Ectodermal cell (in vitro differentiated cells): ENCODE results near the gene TESPA1.
"Not testable (repeated sequence)": the region's sequence is repeated elsewhere in the genome, so short reads cannot be mapped to it uniquely, and the experiment has no call there.

Experiments
- H3K27ac ChIP-seq: 2 replicates; pipeline ENCODE4 v1.7.0; 2013; ENCODE audit warnings: mild to moderate bottlenecking, low read depth, low read length; ENCODE audit not compliant: insufficient read depth, poor library complexity, severe bottlenecking
- H3K27me3 ChIP-seq: 2 replicates; pipeline ENCODE4 v1.7.0; 2013; ENCODE audit warnings: mild to moderate bottlenecking, low read length; ENCODE audit not compliant: insufficient read depth, control insufficient read depth, poor library complexity, severe bottlenecking
- H3K36me3 ChIP-seq: one replicate; pipeline ENCODE4 v1.7.0; 2013; ENCODE audit warnings: low read length; ENCODE audit not compliant: control insufficient read depth, insufficient read depth
- H3K4me1 ChIP-seq: one replicate; pipeline ENCODE4 v1.7.0; 2013; ENCODE audit warnings: low read length; ENCODE audit not compliant: control insufficient read depth, insufficient read depth
- H3K4me3 ChIP-seq: 2 replicates; pipeline ENCODE4 v1.7.0; 2013; ENCODE audit warnings: low read depth, low read length, control low read depth; ENCODE audit not compliant: insufficient read depth
- H3K9me3 ChIP-seq: 2 replicates; pipeline ENCODE4 v1.7.0; 2013; ENCODE audit warnings: mild to moderate bottlenecking, low read length, moderate library complexity; ENCODE audit not compliant: control insufficient read depth
- WGBS, 2 experiments: methylation state at CpG; one replicate each; pipeline ENCODE4 v1.1.7; 2013; ENCODE audit warnings: missing lambda C conversion rate in 2 of 2; 5-methylcytosine and 5-hydroxymethylcytosine counted together

Gene TESPA1

GRCh38 chr12:54986773-54987172, 2.2 kb upstream of the TESPA1 start:
- H3K27me3 ChIP-seq, H3K9me3 ChIP-seq, H3K36me3 ChIP-seq, H3K27ac ChIP-seq, H3K4me3 ChIP-seq, H3K4me1 ChIP-seq: not testable (repeated sequence)
- WGBS, 2 experiments: 89 to 93% methylated on average over 2 to 3 of the region's 3 CpGs

GRCh38 chr12:54983536-54984101, 943 bp downstream of the TESPA1 start:
- Histone ChIP-seq H3K4me3 (no peak overlapping the region), H3K36me3 (no peaks in the 10 kb centered on the region), H3K4me1 (no peaks in the 10 kb centered on the region), H3K27ac (no peak overlapping the region), H3K27me3 (no peaks in the 10 kb centered on the region), H3K9me3 (no peaks in the 10 kb centered on the region)
- 93 to 100% methylated on average over 2 of the region's 2 CpGs for WGBS, 2 experiments

DNA sequence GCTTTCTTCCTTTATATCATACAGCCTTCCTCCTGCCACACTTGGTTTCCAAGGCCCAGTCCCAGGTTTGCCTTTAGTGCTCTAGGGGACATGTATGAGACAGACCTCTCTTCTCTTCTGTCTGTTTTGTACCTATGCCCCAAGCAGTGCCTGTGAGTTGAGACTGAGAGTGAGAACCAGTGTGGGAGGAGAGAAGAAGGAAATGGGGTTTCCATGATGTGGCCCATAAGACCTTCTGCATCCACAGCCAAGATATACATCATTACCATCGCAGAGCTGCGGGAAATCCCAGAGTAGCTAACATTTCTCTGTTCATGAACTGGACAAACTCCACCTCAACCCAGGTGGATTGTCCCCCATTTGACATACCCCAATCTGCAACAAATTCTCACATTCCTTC, 2.8 kb downstream of the TESPA1 start:
- H3K9me3 ChIP-seq: no peaks in the 10 kb centered on the region
- H3K27ac ChIP-seq: no peak overlapping the region
- no peaks in the 10 kb centered on the region for H3K36me3 ChIP-seq
- 96 to 97% methylated on average over 2 of the region's 2 CpGs for WGBS, 2 experiments
- no peak overlapping the region for H3K4me3 ChIP-seq
- no peaks in the 10 kb centered on the region for H3K27me3 ChIP-seq
- H3K4me1 ChIP-seq: peaks cover 3% of the 10 kb centered on the region

DNA sequence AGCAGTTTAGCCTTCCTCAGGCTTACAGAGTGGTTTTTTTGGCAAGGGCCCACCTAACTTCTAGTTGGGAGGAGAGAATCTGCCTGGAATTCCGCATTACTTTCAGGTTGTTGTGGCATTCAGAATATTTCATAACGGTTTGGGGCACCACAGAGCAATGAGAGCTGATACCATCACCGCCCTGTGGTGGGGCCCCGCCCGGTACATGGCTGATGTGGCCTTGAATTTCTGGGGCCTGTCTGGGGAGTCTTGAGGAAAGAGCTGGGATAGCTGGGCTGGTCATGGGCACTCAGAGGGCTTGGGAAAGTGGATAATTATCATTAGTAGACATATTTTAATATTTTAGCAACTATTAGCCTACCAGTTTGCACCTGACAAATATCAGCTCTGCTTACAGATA, 4.2 kb downstream of the TESPA1 start:
- H3K4me3 ChIP-seq: no peak overlapping the region
- H3K4me1 ChIP-seq: peaks cover 3% of the 10 kb centered on the region
- no peaks in the 10 kb centered on the region for H3K27me3 ChIP-seq
- 95 to 96% methylated on average over 5 of the region's 5 CpGs for WGBS, 2 experiments
- no peaks in the 10 kb centered on the region for H3K36me3 ChIP-seq
- H3K27ac ChIP-seq: no peak overlapping the region
- H3K9me3 ChIP-seq: no peaks in the 10 kb centered on the region

GRCh38 chr12:54977857-54978256, 6.7 kb downstream of the TESPA1 start:
- Histone ChIP-seq H3K4me1 (peaks cover 3% of the 10 kb centered on the region), H3K9me3 (no peaks in the 10 kb centered on the region), H3K27me3 (no peaks in the 10 kb centered on the region), H3K27ac (no peak overlapping the region), H3K36me3 (no peaks in the 10 kb centered on the region), H3K4me3 (no peak overlapping the region)
- WGBS, 2 experiments: 95 to 97% methylated on average over 5 of the region's 5 CpGs

GRCh38 chr12:54977155-54977554, 7.4 kb downstream of the TESPA1 start:
- Histone ChIP-seq H3K9me3 (no peaks in the 10 kb centered on the region), H3K4me3 (no peak overlapping the region), H3K27ac (no peak overlapping the region), H3K36me3 (no peaks in the 10 kb centered on the region), H3K4me1 (peaks cover 3% of the 10 kb centered on the region), H3K27me3 (no peaks in the 10 kb centered on the region)
- WGBS, 2 experiments: 78 to 81% methylated on average over 3 of the region's 3 CpGs

DNA sequence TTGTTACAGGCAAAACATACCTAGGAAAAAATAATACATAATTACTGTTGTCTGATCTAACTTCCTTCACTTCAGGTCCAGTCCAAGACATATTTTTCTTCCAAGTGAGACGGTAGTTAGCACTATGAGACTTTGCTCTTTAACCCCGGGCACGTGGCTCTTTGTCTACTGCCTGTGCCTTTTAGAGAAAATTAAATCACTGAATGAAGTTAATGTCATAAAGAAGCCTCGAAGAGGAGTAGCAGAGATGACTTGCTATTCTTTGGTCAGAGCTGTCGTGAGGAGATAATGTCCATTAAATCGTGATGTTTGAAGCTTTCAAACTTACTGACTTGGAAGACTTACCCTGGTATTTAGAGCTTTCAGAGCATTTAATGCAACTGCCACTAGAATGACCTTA, 8.7 kb downstream of the TESPA1 start:
- peaks cover 3% of the 10 kb centered on the region for H3K4me1 ChIP-seq
- H3K4me3 ChIP-seq: no peak overlapping the region
- no peak overlapping the region for H3K27ac ChIP-seq
- H3K27me3 ChIP-seq: no peaks in the 10 kb centered on the region
- no peaks in the 10 kb centered on the region for H3K9me3 ChIP-seq
- H3K36me3 ChIP-seq: no peaks in the 10 kb centered on the region
- WGBS, 2 experiments: 80 to 84% methylated on average over 6 of the region's 6 CpGs

- Histone ChIP-seq H3K27ac (no peak overlapping the region), H3K4me1 (peaks cover 3% of the 10 kb centered on the region), H3K27me3 (no peaks in the 10 kb centered on the region), H3K36me3 (no peaks in the 10 kb centered on the region), H3K9me3 (no peaks in the 10 kb centered on the region), H3K4me3 (no peak overlapping the region)
- WGBS, 2 experiments: 94 to 100% methylated on average over 1 of the region's 2 CpGs
These were observed 9.3 kb downstream of the TESPA1 start for GRCh38 chr12:54975272-54975671.

DNA sequence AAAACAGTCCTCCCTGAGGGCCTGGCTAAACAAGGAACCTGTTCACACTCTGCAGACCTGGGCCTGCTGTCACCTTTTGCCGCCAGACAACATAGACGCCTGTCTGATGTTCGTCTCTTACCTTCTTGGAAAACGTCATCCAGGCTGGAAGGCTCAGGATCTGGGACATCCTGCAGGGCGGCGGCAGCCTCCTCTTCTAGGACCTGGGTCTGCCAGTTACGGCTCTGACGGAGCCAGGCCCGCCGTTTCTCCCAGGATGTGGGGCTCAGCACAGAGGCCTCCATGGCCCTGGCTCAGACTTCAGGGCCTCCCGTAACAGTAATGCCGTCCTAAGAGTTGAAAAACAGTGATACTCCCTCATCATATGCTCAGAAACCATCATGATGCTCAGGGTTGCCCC, 10.3 kb downstream of the TESPA1 start:
- no peaks in the 10 kb centered on the region for H3K27me3 ChIP-seq
- no peaks in the 10 kb centered on the region for H3K36me3 ChIP-seq
- H3K9me3 ChIP-seq: no peaks in the 10 kb centered on the region
- no peak overlapping the region for H3K27ac ChIP-seq
- H3K4me3 ChIP-seq: no peak overlapping the region
- peaks cover 3% of the 10 kb centered on the region for H3K4me1 ChIP-seq
- 92 to 94% methylated on average over 12 of the region's 12 CpGs for whole genome bisulfite sequencing, 2 experiments

DNA sequence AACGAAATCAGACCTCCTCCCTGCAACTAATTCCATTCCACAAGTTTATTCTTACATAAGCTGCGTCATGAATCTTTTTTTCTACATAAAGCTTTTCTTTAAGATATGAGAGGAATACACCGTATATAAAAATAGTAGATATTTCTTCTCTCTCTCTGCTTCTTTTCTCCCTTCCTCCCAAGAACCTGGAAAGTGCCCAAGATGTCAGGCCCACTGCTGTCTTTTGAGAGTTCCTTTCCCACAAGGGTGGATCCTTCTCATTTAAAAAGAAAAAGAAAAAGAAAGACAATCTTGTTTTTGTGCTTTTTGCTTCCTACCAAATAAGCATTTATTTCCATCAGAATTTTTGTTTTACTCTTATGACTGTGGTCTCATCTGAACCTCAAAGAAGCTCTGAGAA, 11.0 kb downstream of the TESPA1 start:
- H3K4me1 ChIP-seq: peaks cover 3% of the 10 kb centered on the region
- no peaks in the 10 kb centered on the region for H3K36me3 ChIP-seq
- H3K27ac ChIP-seq: no peak overlapping the region
- H3K9me3 ChIP-seq: no peaks in the 10 kb centered on the region
- 89 to 100% methylated on average over 1 to 2 of the region's 3 CpGs for WGBS, 2 experiments
- no peak overlapping the region for H3K4me3 ChIP-seq
- H3K27me3 ChIP-seq: no peaks in the 10 kb centered on the region

DNA sequence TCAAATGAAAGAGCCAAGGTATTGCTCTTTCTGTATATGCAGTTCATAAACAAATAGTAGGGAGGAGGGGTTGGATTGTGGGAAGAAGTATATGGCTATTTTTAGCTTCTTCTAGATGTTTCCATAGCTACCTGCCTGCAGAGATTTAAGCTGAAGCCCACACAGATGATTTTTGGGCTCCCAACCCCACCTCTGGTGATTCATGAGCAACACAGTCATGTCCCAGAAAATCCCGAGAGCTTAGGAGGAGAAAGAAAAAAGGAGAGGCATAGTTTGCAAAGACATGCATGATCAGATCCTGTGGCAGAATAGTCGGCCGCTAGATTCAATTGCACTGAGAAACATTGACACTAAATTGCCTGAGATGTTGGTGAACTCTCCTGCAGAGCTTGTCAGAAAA, 13.8 kb downstream of the TESPA1 start:
- no peaks in the 10 kb centered on the region for H3K27me3 ChIP-seq
- no peaks in the 10 kb centered on the region for H3K36me3 ChIP-seq
- no peaks in the 10 kb centered on the region for H3K4me1 ChIP-seq
- H3K9me3 ChIP-seq: no peaks in the 10 kb centered on the region
- H3K4me3 ChIP-seq: no peak overlapping the region
- no peak overlapping the region for H3K27ac ChIP-seq
- WGBS, 2 experiments: 93 to 95% methylated on average over 3 of the region's 3 CpGs
